ENCODE data around the gene LRIT2. TPM values are rescaled to one million over a fixed set of nuclear protein-coding genes. Genes with fewer than 3 reads are reported as not detected.
A peak's percentile ranks its signal among the peaks of the same experiment; 100 is the strongest.

Gene LRIT2
- total RNA-seq, 1 donor from 2014 or later, result not detected

DNA sequence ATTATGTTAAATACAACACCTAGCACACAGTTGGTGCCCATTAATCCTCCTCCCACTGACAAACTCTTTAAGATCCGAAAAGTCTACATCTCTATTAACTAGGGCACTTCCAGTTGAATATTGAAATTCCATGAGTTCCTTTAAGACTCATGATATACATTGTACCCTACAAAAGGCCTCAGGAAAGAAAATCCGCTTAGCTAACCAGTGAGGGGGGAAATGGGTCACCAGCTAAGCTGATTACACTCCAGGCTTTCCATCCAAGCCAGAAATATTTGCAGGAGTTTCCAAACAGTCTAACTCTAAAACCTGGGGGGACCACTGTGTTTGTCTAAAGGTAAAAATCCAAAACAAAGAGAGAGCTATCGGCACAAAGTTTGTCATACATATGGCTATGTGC is 1.3 kb upstream of the LRIT2 start:
- Histone ChIP-seq H3K9ac (no peak overlapping the region), H3K36me3 (no peaks in the 10 kb centered on the region), H3F3A (ENCODE audit: low read depth) (peaks cover 7% of the 10 kb centered on the region), H4K20me1 (ENCODE audit: low read depth) (no peaks in the 10 kb centered on the region), H3K4me1 (peaks cover 16% of the 10 kb centered on the region), H3K9me3 (ENCODE audit: low read depth) (no peaks in the 10 kb centered on the region), H3K27ac (no peak overlapping the region), H3K4me3 (no peak overlapping the region), H2AFZ (replicated peaks) (no peak overlapping the region), H3K27me3 (no peaks in the 10 kb centered on the region), H3K4me2 (peak overlapping the region; percentile 39), H3K79me2 (ENCODE audit: low read depth) (no peaks in the 10 kb centered on the region)
- Mint-ChIP-seq H3K27me3 (ENCODE audit: insufficient read depth, low read depth) (peaks cover 11% of the 10 kb centered on the region), H3K4me3 (no peak overlapping the region), H3K27ac (no peak overlapping the region), H3K4me1 (peaks cover 8% of the 10 kb centered on the region), H3K9me3 (no peaks in the 10 kb centered on the region), H3K36me3 (no peaks in the 10 kb centered on the region)
- DNase-seq (ENCODE audit: low spot score), result peak; percentile 54
- TF ChIP-seq EZH2phosphoT487 (IDR thresholded peaks at IDR 0.05) (no peak), EZH2 (IDR thresholded peaks at IDR 0.05) (no peak)
- TF ChIP-seq, protein P1, sequence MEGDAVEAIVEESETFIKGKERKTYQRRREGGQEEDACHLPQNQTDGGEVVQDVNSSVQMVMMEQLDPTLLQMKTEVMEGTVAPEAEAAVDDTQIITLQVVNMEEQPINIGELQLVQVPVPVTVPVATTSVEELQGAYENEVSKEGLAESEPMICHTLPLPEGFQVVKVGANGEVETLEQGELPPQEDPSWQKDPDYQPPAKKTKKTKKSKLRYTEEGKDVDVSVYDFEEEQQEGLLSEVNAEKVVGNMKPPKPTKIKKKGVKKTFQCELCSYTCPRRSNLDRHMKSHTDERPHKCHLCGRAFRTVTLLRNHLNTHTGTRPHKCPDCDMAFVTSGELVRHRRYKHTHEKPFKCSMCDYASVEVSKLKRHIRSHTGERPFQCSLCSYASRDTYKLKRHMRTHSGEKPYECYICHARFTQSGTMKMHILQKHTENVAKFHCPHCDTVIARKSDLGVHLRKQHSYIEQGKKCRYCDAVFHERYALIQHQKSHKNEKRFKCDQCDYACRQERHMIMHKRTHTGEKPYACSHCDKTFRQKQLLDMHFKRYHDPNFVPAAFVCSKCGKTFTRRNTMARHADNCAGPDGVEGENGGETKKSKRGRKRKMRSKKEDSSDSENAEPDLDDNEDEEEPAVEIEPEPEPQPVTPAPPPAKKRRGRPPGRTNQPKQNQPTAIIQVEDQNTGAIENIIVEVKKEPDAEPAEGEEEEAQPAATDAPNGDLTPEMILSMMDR (IDR thresholded peaks at IDR 0.05), result no peak

DNA sequence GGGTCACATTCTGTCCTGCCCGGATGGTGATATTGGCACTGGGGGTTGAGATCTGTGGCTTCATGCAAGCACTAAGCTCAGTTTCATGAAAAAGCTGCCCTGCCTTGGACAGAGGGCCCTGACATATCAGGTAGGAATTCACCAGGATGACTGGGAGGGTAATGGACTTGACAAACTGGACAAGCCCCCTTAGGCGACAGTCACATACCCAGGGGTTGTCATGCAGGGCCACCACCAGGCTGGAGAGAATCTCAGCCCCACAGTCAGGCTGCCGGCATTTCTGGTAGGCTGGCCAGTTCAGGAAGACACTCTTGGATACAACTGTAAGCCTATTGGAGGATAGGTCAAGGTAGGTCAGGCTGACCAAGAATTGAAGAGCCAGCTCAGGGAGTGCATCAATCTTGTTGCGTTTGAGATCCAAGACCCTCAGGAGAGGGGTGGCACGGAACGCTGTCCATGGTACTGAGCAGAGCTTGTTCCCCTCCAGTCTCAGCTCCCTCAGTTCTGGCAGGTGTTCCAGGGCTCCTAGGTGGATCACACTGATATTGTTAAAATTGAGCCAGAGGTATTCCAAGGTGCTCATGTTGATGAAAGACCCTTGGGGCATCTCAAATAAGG is 824 bp downstream of the LRIT2 start:
- H3K27me3 Mint-ChIP-seq (ENCODE audit: insufficient read depth, low read depth), result peaks cover 19% of the 10 kb centered on the region

DNA sequence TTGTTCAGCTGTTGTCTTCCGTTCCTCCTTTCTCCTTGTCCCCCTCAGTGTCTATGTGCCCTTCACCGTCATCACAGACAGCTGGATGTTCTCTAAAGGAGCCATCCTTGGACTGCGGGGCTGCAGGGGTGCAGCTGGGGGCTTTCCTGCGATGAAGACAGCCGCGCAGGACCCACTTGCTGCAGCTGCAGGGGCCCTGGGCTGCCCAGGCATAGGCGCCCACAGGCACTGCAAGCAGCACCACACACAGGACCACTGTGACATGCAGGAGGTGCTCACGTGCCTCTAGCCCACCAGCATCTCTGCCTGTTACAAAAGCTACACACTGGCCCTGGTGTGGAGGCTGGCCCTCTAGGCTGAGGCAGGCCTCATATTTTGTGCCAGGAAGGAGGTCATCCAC is 3.4 kb downstream of the LRIT2 start:
- no peak overlapping the region for H3K4me3 Mint-ChIP-seq

More for the DNA sequence above, 824 bp downstream of the LRIT2 start:
- no peak overlapping the region for H3K4me3 ChIP-seq
- Mint-ChIP-seq H3K4me3 (no peak overlapping the region), H3K36me3 (no peaks in the 10 kb centered on the region), H3K9me3 (peaks cover 2% of the 10 kb centered on the region), H3K27ac (no peak overlapping the region), H3K4me1 (peaks cover 8% of the 10 kb centered on the region)
- no peak overlapping the region for H3K27ac ChIP-seq
- no peak overlapping the region for H2AFZ ChIP-seq (replicated peaks)
- H3K4me1 ChIP-seq, result peaks cover 16% of the 10 kb centered on the region
- no peaks in the 10 kb centered on the region for H3K9me3 ChIP-seq (ENCODE audit: low read depth)
- H3K79me2 ChIP-seq (ENCODE audit: low read depth), result no peaks in the 10 kb centered on the region
- DNase-seq (ENCODE audit: low spot score), result peak; percentile 81
- H3K4me2 ChIP-seq, result no peak overlapping the region
- no peaks in the 10 kb centered on the region for H3K36me3 ChIP-seq
- H3K9ac ChIP-seq, result no peak overlapping the region
- peaks cover 7% of the 10 kb centered on the region for H3F3A ChIP-seq (ENCODE audit: low read depth)
- no peak for TF ChIP-seq EZH2phosphoT487 (IDR thresholded peaks at IDR 0.05)
- TF ChIP-seq, protein P1 (IDR thresholded peaks at IDR 0.05), result no peak
- no peak for TF ChIP-seq EZH2 (IDR thresholded peaks at IDR 0.05)
- H3K27me3 ChIP-seq, result no peaks in the 10 kb centered on the region
- no peaks in the 10 kb centered on the region for H4K20me1 ChIP-seq (ENCODE audit: low read depth)

More for the DNA sequence above, 3.4 kb downstream of the LRIT2 start:
- H3K9me3 ChIP-seq (ENCODE audit: low read depth), result no peaks in the 10 kb centered on the region
- H3K27ac Mint-ChIP-seq, result no peak overlapping the region
- no peaks in the 10 kb centered on the region for H3K36me3 Mint-ChIP-seq
- no peaks in the 10 kb centered on the region for H3K27me3 ChIP-seq
- H3K4me1 Mint-ChIP-seq, result peaks cover 8% of the 10 kb centered on the region
- TF ChIP-seq, protein P1 (IDR thresholded peaks at IDR 0.05), result no peak
- TF ChIP-seq EZH2 (IDR thresholded peaks at IDR 0.05) (no peak), EZH2phosphoT487 (IDR thresholded peaks at IDR 0.05) (no peak)
- no peak overlapping the region for H3K4me3 ChIP-seq
- DNase-seq (ENCODE audit: low spot score), result no peak
- no peak overlapping the region for H3K9ac ChIP-seq
- H4K20me1 ChIP-seq (ENCODE audit: low read depth), result no peaks in the 10 kb centered on the region
- H2AFZ ChIP-seq (replicated peaks), result no peak overlapping the region
- H3K4me2 ChIP-seq, result no peak overlapping the region
- H3K79me2 ChIP-seq (ENCODE audit: low read depth), result no peaks in the 10 kb centered on the region
- no peaks in the 10 kb centered on the region for H3K36me3 ChIP-seq
- peaks cover 9% of the 10 kb centered on the region for H3K4me1 ChIP-seq
- no peak overlapping the region for H3K27ac ChIP-seq
- H3K9me3 Mint-ChIP-seq, result peaks cover 2% of the 10 kb centered on the region
- peaks cover 17% of the 10 kb centered on the region for H3K27me3 Mint-ChIP-seq (ENCODE audit: insufficient read depth, low read depth)
- peaks cover 7% of the 10 kb centered on the region for H3F3A ChIP-seq (ENCODE audit: low read depth)

Data from neural progenitor cell (in vitro differentiated cells).